Stimulated activated CD4-positive, alpha-beta T cell treated with anti-CD3 and anti-CD28 coated beads, Interleukin-1b, Interleukin-23, amount 100 ng/mL, for 48 hours (primary cell): ENCODE results near the gene CSMD2.

Source experiments
- DNase-seq: peaks from one replicate; pipeline ENCODE4 v3.0.0-alpha.2; 2020

CSMD2 gene

DNA sequence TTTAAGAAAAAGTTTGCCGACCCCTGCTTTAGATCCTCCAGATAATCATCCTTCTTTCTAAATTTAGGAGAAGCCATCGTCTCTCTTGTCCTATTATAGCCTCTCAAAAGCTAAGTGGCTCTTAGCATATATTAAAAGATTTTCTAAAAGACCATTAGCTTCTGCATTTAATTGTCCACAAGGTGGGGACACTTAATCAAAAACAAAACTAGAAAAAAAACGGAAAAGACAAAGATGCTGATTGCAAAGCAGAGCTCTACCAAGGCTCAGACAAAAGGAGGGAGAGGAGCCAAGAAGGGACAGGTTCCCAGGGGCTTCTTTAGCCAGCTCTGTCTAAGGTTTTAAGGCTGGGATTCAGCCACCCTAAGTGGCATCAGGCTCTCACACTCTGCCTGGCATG is 429.4 kb downstream of the CSMD2 start:
- no peak for DNase-seq

DNA sequence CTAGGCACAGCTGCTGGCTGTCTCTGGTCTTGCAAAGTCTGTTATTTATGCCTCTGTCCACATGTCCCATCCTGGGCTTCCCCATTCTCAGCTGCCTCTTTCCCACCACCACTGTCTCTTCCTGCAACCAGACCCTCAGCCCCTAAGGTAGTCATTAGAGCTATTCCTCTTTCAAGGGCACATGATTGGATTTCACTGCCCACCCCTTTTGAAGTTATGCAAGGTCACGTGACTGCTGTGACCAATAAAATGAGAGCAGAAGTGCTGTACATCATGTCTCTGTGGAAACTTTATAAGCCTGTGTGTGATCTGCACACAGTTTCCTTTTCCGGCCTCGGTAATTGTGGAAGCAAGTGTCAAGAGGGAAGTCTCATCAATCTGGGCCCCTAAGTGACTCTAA is 437.7 kb downstream of the CSMD2 start:
- no peak for DNase-seq

DNA sequence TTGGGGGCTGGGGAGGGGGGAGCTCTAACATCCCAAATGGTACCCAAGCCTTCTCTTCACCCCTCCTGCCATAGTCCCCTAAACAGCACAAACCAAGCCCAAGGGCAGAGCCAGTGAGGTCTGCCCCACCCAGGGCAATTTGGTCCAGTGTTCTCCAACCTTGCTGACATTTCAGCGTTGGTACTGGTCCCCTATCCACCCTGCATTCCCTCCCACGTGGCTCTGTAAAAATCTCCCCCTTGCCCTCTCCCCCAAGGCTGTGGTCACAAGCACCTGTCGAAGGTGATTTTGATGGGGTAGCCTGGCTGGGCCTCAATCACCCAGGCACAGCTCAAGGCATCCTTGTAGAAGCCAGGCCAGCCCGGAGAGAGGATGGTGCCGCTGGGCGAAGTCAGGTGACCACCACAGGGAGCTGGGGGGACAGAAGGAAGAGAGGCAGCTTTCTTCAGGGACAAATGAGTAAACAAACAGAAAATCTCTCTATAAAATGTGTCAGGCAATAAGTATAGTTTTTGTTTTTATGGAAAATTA is 438.7 kb downstream of the CSMD2 start:
- no peak for DNase-seq

DNA sequence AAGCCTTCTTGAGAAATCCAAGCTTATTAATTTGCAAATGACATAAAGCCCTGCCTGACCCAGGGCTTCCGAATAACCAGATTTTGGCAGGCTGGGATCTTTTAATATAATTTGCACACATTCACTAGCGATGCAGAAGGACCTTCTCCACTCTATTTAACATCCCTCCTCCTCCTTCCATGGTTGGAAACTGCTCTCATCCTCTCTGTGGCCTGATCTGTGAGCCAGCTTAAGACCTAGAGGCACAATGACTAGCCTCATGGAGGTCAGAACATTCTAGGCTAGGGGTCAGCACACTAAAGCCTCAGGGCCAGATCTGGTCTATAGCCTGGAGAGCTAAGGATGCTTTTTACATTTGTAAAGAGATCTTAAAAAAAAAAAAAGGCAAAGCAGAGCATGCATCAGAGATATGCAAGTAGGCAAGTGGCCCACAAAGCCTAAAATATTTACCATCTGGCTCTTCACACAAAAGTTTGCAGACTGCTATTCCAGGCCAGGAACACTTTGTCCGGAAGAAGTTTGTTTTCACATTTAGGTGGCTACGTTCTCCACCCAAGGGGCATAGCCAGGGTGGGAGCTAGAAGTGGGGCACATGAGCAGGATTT is 439.4 kb downstream of the CSMD2 start:
- no peak for DNase-seq

DNA sequence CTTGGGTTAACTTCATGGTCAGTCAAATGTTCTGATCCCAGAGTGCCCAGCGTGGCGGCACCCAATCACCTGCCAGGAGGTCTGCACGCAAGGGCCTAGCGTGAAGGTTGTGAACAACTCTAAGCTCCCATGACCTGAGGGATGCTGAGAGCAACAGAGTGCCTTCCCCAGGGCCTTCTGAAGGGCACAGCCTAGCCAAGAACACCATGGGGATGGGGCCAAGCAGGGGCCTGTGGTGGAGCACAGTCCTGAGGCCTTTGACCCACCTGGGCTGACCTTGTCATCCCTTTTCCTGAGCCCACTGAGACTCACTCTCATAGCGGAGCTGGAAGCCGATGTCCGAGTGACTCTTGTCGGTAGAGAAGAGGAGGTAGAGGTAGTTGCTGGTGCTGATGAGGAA is 440.0 kb downstream of the CSMD2 start:
- DNase-seq, result no peak

DNA sequence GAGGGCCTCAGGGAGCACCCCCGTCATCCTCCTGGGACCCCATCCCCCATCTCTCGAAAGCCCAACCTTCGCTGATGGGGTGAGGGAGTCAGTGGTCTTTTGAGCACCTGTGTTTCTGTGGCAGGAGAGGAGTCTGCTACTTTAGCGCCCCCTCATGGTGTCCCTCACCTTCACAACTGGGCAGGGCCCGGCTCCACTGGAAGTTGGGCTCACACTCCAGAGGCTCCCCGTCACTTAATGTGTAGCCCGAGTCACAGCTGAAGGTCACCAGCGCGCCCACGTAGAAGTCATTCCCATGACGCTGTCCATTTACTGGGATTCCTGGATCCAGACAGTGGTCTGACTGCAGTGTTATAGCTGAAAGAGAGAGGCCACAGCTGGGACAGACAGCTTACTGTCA is 440.7 kb downstream of the CSMD2 start:
- no peak for DNase-seq

DNA sequence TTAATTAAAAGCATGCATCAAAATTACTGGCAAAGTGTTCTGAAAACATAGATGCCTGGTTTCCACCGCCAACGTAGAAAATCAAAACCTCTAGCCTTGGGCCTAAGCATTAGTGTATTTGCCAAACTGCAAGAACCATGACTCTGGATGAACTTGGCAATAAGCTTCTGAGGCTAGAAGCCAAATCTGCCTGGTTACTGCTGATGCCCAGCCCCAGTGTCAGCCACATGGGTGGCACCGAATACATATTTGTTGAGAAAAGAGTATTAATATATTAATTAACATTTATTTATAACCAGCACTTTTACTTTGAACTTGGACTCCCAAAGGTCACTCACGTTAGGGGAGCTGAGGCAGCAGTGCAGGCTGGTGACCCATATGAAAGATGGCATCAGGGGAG is 441.8 kb downstream of the CSMD2 start:
- no peak for DNase-seq

DNA sequence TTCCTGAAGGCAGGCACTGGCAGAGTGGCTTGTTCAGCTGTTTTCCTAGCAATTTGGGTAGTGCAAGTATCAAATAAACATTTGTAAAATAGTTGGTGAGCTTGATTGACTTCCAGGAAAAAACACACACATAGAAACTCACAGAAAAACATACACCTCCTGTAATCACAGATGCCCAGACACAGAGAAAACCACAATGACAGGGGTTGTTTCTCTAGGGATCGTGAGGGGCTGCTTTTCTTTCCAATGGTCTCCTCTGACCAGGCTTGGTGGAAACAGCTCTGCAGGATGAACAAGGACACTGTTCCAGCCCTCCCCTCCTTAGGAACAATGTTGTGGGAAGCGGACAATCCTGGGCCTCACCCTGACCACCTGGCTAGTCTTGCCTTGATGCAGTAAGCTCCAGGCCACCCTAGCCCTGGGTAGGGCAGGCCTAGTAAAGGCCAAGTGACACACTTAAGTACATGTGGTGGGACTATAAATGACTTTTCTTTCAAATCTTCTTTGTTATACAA is 443.7 kb downstream of the CSMD2 start:
- no peak for DNase-seq

DNA sequence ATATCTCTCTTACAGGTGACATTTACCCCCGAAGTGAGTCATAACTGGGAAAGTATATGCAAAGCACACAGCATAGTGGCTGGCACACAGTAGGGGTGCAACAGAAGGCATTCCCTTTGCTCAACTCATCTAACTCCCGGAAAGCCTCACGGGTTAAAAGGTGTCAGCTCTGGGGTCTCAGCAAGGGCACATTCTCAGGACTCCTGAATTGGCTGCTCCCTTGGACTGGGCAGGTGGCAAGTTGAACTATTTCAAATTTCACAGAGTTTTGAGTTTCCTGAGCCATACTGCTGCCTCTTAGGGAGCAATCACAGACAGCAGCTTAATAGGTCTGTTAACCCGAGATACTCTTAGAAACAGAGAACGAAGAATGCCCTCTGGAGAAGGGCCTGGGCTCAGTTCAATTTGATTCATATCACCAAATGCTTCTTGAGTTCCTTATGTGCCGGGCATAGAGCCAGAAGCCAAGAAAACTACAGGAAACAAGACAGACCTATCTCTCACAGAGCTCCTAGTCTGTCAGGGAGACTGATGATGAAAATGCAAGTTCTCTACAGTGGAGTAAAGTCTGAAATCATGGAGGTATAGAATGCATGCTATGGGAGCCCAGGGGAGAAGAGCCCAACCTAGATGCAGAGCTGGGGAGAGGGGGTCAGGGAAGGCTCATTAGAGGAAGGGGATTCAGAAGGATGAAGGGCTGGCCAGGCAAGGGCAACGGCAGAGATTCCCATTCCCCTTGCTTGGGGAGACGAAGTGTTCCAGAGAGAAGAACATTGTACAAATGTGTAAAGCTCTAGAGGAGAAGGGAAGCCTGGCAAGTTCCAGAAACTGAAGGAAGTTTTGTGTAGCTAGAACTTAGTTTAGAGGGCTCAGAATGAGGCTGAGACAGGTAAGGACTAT is 445.0 kb downstream of the CSMD2 start:
- DNase-seq, result no peak

DNA sequence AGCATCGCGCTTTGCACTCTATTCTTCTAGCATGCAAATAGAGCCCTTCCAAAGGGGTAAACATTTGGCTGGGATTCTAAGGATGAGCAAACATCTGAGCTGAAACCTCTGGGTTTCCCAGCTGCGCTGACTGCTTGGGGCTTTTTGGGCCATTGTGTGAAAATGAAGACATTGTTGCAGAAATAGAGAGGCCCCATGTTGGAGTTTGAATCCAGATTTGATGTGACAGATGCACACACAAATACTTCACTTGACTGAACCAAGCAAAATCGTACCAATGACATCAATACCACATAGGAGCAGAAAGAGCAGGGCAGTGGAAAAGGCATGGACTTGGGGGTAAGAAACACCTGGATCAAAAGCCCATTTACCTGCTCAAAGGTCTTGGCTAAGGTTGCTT is 445.7 kb downstream of the CSMD2 start:
- DNase-seq, result no peak

DNA sequence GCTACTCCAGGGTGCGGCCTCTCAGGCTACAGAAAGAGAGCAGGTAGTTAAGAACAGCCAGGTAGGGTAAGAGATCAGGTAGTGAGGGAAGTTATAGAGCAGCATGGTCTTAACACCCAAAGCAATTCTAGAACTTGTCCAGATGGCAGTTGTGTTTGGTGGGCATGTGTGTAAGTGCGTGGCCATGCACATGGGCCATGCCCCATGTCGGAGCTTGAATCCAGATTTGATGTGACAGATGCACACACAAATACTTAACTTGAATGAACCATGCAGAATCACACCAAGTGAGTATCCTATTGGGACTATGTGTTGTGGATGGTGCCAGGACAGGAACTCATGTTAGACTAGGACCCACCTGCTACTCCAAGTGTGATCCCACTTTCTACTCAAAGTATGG is 446.8 kb downstream of the CSMD2 start:
- no peak for DNase-seq

DNA sequence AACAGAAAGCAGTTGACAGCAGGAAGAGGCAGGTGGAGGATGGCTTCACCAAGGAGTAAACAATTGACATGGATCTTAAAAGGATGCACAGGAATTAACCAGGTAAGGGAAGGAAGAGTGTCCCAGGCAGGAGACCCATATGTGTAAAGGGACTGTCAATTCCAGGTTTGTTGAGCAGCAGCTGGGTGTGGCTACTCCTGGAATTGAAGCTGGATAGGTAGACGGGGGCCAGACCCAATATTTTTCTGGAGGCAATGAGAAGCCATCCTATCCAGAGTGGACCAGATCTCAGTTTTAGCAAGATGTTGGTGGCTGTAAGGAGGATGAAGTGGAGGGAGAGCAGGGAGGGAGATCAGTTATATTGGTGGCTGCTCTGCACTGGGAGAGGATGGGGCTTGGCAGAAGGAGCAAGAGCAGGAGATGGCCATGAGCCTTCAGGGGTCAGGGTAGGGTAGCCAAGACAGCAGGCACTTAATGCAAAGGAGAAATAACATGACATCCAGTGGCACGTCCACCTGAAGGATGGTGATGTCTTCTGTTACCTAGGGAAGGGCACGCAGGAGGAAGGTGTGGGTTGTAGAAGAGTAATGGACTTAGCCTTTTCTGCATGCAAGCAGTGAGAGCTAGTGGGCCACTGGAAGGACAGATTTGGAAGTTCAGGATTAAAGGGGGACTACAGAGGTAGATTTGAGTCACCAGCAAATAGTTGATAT is 447.9 kb downstream of the CSMD2 start:
- no peak for DNase-seq

DNA sequence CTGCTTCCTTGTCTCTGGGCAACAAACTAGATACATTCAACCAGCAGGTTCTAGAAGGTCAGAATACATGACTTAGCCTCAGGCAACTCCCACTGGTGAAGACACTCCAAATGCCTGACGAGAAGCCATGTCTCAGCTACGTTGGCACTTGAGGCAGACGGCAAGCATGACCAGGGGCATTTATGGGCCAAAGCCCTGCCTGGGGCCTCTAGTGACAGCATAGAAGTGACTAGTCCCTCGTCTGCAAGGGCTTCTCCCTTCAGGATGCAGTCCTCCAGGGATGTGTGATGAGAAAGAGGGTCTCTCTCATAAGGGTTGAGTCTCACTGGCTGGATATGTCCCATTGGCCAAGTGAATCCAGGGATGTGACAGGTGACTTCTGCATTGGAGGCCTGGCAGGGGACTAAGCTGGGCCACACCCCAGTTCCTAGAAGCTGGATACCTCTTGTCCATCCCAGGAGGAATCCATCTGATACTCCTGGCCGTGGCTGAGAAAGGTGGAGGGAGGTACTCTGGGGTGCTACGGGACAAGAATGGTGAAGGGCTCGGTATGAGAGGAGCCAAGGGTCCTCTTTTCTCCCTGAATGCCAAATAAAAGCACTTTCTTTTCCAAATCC is 449.7 kb downstream of the CSMD2 start:
- no peak for DNase-seq

DNA sequence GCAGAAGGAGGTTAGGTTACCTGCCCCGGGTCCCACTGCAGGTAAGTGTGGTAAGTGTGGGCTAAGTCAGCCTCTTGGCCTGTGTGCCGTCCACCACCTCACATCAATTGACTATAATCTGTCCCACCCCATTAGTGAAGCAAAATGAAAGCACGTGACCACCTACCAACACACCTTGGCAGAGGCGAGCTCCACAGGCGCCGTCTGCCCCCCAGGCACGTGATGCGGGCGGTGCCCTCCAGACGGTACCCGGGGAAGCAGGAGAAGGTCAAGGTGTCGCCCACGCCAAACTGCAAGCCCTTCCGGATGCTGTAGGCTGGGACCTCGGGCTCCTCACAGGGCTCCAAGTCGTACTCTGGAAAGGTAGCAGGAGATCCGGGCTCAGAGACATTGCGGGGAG is 450.6 kb downstream of the CSMD2 start:
- no peak for DNase-seq

DNA sequence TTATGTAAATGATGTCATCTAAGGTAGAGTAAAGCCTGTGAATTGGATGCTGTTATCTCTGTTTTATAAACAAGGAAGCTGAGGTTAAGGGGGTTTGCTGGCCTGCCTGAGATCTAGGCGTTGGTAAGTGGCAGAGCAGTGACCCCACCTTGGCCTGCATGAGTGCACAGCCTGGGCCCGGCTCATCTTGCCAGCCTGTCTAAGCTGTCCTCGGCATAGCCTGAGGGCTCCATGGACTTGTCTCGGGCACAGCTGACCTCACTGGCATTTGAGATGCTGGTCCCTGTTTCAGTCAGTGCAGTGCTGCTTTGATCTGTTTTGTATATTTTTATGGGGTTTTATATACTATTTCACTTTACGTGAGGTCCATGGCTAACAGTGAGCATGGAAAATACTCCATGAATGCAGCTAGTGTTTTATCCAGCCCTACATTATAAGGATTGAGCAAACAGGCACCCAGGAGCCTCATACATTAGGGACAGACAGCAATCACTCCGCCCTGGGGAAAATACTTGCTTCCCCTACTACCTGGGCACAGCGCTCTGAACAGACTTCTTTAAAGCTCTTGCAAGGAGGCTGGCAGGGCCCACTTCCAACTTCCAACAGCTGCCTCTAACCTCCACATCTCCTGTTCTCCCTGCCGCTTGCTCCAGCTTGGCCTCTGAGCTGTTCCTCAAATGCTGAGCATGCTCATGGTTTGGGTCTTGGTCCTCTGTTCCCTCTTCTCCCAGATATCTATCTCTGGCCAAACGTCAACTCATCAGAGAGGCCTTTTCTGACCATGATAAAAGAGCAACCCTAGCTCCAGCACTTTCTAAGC is 451.8 kb downstream of the CSMD2 start:
- DNase-seq, result no peak

DNA sequence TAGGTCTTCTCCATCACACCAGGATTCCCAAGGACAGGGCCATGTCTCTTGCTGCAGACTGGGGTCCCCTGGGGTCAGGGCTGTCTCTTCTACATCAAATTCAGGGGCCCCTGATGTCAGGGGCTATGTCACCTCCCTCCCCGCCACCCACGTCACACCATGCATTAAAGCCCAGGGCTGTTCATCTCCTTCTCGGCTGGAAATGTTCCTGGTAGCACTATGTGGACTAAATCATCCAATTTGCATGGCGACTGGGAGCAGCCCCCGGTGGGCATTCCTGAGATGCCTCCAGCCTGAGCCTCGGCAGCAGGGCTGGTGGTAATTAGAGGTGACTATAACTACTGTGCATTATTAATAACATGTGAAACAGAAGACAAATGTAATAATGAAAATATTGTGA is 452.8 kb downstream of the CSMD2 start:
- no peak for DNase-seq

DNA sequence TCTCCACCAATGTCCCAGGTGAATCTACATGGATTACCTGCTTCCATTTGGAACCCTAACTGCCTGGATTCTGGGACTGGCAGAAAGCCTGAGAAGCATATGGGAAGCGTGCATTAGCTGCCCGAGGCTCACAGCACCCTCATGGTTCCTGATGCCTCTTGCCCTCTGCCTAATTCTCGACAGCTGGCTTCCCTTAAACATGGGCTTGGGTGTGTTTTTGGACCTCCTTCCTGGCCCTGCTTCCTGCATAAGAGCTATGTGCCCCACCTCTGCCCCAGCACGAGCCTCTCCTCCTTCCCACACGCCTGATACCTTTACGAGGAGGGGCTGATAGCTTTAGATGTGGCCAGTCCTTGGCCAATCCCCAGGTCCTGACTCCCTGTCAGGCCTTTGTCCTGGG is 453.5 kb downstream of the CSMD2 start:
- DNase-seq, result no peak

DNA sequence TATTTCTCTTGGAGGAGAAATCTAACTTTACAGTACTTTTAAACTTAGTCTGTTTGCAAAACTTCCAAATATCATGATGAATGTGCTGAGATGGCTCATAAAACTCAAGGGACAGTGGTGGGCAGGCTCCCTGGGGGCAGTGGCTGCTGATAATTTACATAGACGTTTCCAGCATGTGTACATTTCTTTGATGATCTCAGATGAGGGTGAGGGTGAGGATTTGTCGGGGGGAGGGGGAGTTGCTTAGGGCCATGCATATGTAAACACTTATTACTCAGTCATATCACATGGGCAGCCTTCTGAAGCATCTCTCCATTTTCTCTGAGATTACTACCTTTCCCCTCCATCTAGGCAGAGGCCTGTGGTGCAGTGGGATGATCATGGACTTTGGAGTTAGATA is 454.1 kb downstream of the CSMD2 start:
- no peak for DNase-seq

DNA sequence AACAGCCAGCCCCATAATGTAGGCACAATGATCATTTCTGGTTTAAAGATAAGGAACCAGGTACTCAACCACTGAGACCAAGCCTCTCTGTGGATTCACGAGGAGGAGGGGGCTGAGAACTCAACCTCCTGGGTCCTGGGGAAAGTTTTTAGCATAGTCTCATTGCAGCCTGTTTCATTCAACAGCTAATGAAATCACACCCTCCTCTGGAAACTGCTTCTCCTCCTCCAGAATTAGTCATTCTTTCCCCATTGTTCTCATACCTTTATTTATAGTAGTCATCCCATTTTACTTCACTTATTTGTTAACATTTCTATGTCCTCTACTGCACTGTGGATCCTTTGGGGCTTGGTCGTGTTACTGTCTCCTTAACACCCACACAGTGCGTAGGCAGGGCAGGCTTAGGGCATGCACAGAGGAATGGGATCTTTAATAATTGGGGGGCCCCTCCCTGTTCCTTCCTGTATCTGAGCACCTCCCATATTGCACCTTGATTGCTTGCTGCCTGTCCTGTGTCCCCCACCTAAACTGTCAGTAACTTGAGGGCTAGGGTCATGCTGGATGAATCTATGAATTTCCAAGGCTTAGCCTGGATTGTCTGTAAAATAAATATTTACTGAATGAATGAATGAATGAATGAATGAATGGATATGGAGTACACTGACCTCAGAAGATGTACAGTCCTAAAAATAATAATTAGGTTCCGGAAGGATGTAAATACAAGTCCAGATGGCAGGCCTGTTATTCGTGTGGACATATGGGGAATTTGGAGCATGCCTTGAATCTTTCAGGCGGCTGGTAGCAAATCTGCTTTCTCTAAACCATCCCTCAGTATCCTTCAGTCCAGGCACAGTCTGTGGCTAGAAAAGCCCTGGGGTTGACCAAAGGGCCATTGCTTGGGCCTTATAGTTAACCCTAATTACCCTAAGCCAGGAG is 455.0 kb downstream of the CSMD2 start:
- DNase-seq, result no peak

DNA sequence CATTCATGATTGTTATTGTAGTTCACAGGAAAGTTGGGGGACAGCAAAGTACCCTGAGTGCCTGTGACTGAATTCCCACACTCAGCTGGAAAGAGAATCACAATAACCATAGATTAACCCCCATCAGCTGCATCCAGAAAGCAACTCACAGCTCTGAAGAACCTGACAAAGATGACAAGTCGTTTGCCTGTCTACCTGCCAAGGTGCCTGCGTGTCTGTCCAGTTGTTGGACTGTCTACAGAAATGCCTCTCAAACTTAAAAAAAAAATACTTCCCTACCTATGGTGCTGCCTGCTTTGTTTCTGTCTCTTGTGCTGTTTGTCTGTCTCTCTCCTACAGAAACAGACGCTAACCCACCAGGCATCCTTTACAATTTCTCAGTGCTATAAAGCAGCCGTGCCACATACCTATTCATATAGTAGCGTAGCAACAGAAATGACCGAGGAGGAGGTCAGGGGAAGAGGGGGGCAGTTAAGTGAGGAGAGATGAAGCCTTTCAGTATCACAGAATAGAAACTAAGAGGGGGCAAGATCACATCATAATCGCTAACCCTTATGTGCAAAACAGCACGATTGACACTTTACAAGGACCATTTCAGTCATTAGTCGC is 455.8 kb downstream of the CSMD2 start:
- no peak for DNase-seq
